A673 (cell line): ENCODE measurements around the gene DGUOK. TPM values are rescaled to one million over a fixed set of nuclear protein-coding genes. Genes with fewer than 3 reads are reported as not detected.
A peak's percentile ranks its signal among the peaks of the same experiment; 100 is the strongest.

ENCODE experiments used
- BruUV-seq: library from RNA; stranded (reverse); fragments of 400-500 nt; replicated peaks from 2 replicates; lab custom pipeline; 2021; lab: Mats Ljungman, UMichigan
- CTCF ChIA-PET: fragments of 300-600 bp; sonication (Branson Sonifier 250); formaldehyde crosslinking; loops from one replicate; lab custom pipeline; 2022; ENCODE audit warnings: antibody characterized with exemption; lab: Charles Lee
- POLR2A ChIA-PET: fragments of 300-600 bp; sonication (Branson Sonifier 250); formaldehyde crosslinking; loops from one replicate; lab custom pipeline; 2022; ENCODE audit warnings: antibody characterized with exemption; ENCODE audit not compliant: low non-redundant PET; lab: Charles Lee
- DNase-seq: peaks from one replicate; pipeline ENCODE4 v3.0.0-alpha.2; 2015; ENCODE audit warnings: low spot score
- H3K27ac ChIP-seq: fragments of 200-600 bp; sonication (generic); 2 replicates; pipeline ENCODE4 v1.5.1; 2016; ENCODE audit warnings: mixed run types, low read depth, mild to moderate bottlenecking, mixed read lengths, antibody characterized with exemption, low read length; ENCODE audit not compliant: poor library complexity, severe bottlenecking
- H3K27me3 ChIP-seq: fragments of 200-600 bp; sonication (generic); replicated peaks from 2 replicates; pipeline ENCODE4 v1.6.1; 2017; ENCODE audit warnings: mixed run types, low read depth, mild to moderate bottlenecking, mixed read lengths, antibody characterized with exemption, low read length; ENCODE audit not compliant: insufficient read depth, poor library complexity
- H3K36me3 ChIP-seq: fragments of 200-600 bp; sonication (generic); 2 replicates; pipeline ENCODE4 v1.6.1; 2016; ENCODE audit warnings: mixed run types, mild to moderate bottlenecking, mixed read lengths, antibody characterized with exemption, low read length; ENCODE audit not compliant: insufficient read depth, poor library complexity, severe bottlenecking
- H3K4me1 ChIP-seq: fragments of 200-600 bp; sonication (generic); 2 replicates; pipeline ENCODE4 v1.6.1; 2017; ENCODE audit warnings: mixed run types, mild to moderate bottlenecking, mixed read lengths, antibody characterized with exemption, low read length; ENCODE audit not compliant: insufficient read depth, poor library complexity, severe bottlenecking
- H3K4me3 ChIP-seq: fragments of 200-600 bp; sonication (generic); 2 replicates; pipeline ENCODE4 v1.5.1; 2016; ENCODE audit warnings: low read depth, mixed run types, mild to moderate bottlenecking, mixed read lengths, low read length; ENCODE audit not compliant: poor library complexity, severe bottlenecking
- H3K9me3 ChIP-seq: fragments of 200-600 bp; sonication (generic); 2 replicates; pipeline ENCODE4 v1.6.1; 2016; ENCODE audit warnings: mixed run types, low read depth, mild to moderate bottlenecking, mixed read lengths, antibody characterized with exemption, low read length; ENCODE audit not compliant: poor library complexity, severe bottlenecking
- CTCF ChIP-seq: fragments of 300-800, 200-600 bp; sonication (generic); conservative IDR thresholded peaks from 2 replicates; pipeline ENCODE4 v1.5.1; 2017; ENCODE audit warnings: low read depth, mild to moderate bottlenecking, antibody characterized with exemption, low read length, moderate library complexity, mixed read lengths
- EZH2 ChIP-seq: fragments of 200-600 bp; sonication (generic); IDR thresholded peaks from 2 replicates; pipeline ENCODE4 v1.6.1; 2017; ENCODE audit warnings: borderline replicate concordance, low read depth, mild to moderate bottlenecking, mixed read lengths, antibody characterized with exemption, low read length; ENCODE audit not compliant: poor library complexity, severe bottlenecking
- intact Hi-C: fragments of 100-400 bp; cut with micrococcal nuclease; formaldehyde crosslinking; loops from one replicate; pipeline ENCODE4 v1.10.0; 2022; ENCODE audit not compliant: unreplicated experiment
- total RNA-seq: library from RNA; stranded (reverse); gene quantifications from 2 replicates; pipeline ENCODE4 v1.2.3, GENCODE V29; 2021

Gene DGUOK
- total RNA-seq, 1 experiment from 2014 or later: 106 TPM

GRCh38 chr2:74001781-74002504, 75.3 kb downstream of the DGUOK start:
- no peaks in the 10 kb centered on the region for H3K36me3 ChIP-seq
- no peak for DNase-seq
- intact Hi-C loops: no loop called here
- CTCF ChIA-PET: no interaction called here
- TF ChIP-seq CTCF: no peak
- TF ChIP-seq EZH2: no peak
- H3K4me3 ChIP-seq: peak overlapping the region; percentile 69
- H3K27me3 ChIP-seq: no peaks in the 10 kb centered on the region
- POLR2A ChIA-PET: no interaction called here
- no peak overlapping the region for H3K27ac ChIP-seq
- no peaks in the 10 kb centered on the region for H3K9me3 ChIP-seq
- BruUV-seq: no TSS peak
- H3K4me1 ChIP-seq: peaks cover 64% of the 10 kb centered on the region

- no TSS peak for BruUV-seq
- ChIA-PET POLR2A (no interaction called here), CTCF (no interaction called here)
- peaks cover 73% of the 10 kb centered on the region for H3K4me1 ChIP-seq
- H3K27ac ChIP-seq: peak overlapping the region; percentile 77
- no peaks in the 10 kb centered on the region for H3K27me3 ChIP-seq
- TF ChIP-seq CTCF (no peak), EZH2 (no peak)
- no peaks in the 10 kb centered on the region for H3K36me3 ChIP-seq
- peak overlapping the region; percentile 69 for H3K4me3 ChIP-seq
- DNase-seq: peak; percentile 93
- intact Hi-C loops: no loop called here
- H3K9me3 ChIP-seq: no peaks in the 10 kb centered on the region
Observed at GRCh38 chr2:74002505-74003421, 76.1 kb downstream of the DGUOK start.

- Histone ChIP-seq H3K4me1 (peaks cover 82% of the 10 kb centered on the region), H3K27ac (peak overlapping the region; percentile 81), H3K4me3 (peak overlapping the region; percentile 69), H3K9me3 (no peaks in the 10 kb centered on the region), H3K27me3 (no peaks in the 10 kb centered on the region), H3K36me3 (no peaks in the 10 kb centered on the region)
- ChIA-PET POLR2A (no interaction called here), CTCF (no interaction called here)
- BruUV-seq: no TSS peak
- TF ChIP-seq EZH2 (no peak), CTCF (no peak)
- DNase-seq: peak; percentile 64
- intact Hi-C loops: no loop called here
Observed at GRCh38 chr2:74003494-74004211, 77.0 kb downstream of the DGUOK start.
